Lung (tissue), 12 donors: ENCODE data around the gene ZNF787. TPM values are rescaled to one million over a fixed set of nuclear protein-coding genes. Genes with fewer than 3 reads are reported as not detected.

ENCODE experiments used
- ATAC-seq: fragments of 200-7000 bp; cut with Tn5 transposase; one replicate; pipeline ENCODE4 v1.9.1; 2020; ENCODE audit warnings: moderate number of reproducible peaks; ENCODE audit not compliant: insufficient read depth, low FRiP score
- DNase-seq, 3 donors: peaks; one replicate each; pipeline ENCODE4 v3.0.0-alpha.2; 2013 to 2017
- H3K27ac ChIP-seq, 2 donors: one replicate each; pipeline ENCODE4 v1.5.1; 2013; ENCODE audit warnings: mild to moderate bottlenecking in 2 of 2, moderate library complexity in 2 of 2, control low read depth in 1 of 2, inconsistent platforms in 1 of 2, low read depth in 1 of 2, low read length in 1 of 2
- H3K27me3 ChIP-seq, 3 donors: one replicate each; pipeline ENCODE4 v1.5.1; 2013; ENCODE audit warnings: low read length in 2 of 3; ENCODE audit not compliant: control insufficient read depth in 3 of 3, insufficient read depth in 3 of 3
- H3K36me3 ChIP-seq, 4 donors: one replicate each; pipeline ENCODE4 v1.5.1; 2013; ENCODE audit warnings: low read length in 4 of 4, mild to moderate bottlenecking in 1 of 4, moderate library complexity in 1 of 4; ENCODE audit not compliant: control insufficient read depth in 4 of 4, insufficient read depth in 4 of 4
- H3K4me1 ChIP-seq, 5 donors: one replicate each; pipeline ENCODE4 v1.5.1; 2013; ENCODE audit warnings: low read length in 5 of 5, mild to moderate bottlenecking in 2 of 5, moderate library complexity in 1 of 5; ENCODE audit not compliant: control insufficient read depth in 5 of 5, insufficient read depth in 5 of 5
- H3K4me3 ChIP-seq: one replicate; pipeline ENCODE4 v1.5.1; 2013; ENCODE audit warnings: mild to moderate bottlenecking, control low read depth, moderate library complexity
- H3K9ac ChIP-seq, 2 donors: one replicate each; pipeline ENCODE4 v1.5.1; 2013; ENCODE audit warnings: low read length in 2 of 2, control low read depth in 1 of 2; ENCODE audit not compliant: insufficient read depth in 1 of 2
- H3K9me3 ChIP-seq, 4 donors: one replicate each; pipeline ENCODE4 v1.5.1; 2013; ENCODE audit warnings: low read length in 3 of 4, mild to moderate bottlenecking in 1 of 4, moderate library complexity in 1 of 4; ENCODE audit not compliant: control insufficient read depth in 4 of 4, insufficient read depth in 3 of 4
- WGBS, 2 donors: extraction: QIAGEN DNeasy Blood & Tissue Kit; methylation state at CpG; one replicate each; pipeline ENCODE4 v1.1.7; 2013; 5-methylcytosine and 5-hydroxymethylcytosine counted together
- polyA plus RNA-seq, 2 donors: library from polyadenylated mRNA; stranded (reverse); fragments of 200-250 nt; gene quantifications; one replicate each; pipeline ENCODE4 v1.2.1, GENCODE V29; 2013
- total RNA-seq, 2 donors: library from RNA; depleted of rRNA in 1 of 2; stranded (reverse); fragments of >200 nt in 1 of 2; gene quantifications; one replicate each; pipeline ENCODE4 v1.2.1, GENCODE V29; 2014 to 2021
- TF ChIP-seq, protein P1 (sequence below): IDR thresholded peaks from 2 replicates; pipeline ENCODE4 v1.5.1; 2012; ENCODE audit warnings: mild to moderate bottlenecking; ENCODE audit errors: control extremely low read depth, extremely low read depth
- donor health status: control.
- donor health status: control.
- donor health status: Bipolar disorder and iron deficiency.
- donor health status: healthy.
- donor health status: DM: yes; HTN: yes; CAD: no.

Gene ZNF787
- total and polyA plus RNA-seq, 4 donors = 27.5 to 44.7 (median 32.2) TPM

DNA sequence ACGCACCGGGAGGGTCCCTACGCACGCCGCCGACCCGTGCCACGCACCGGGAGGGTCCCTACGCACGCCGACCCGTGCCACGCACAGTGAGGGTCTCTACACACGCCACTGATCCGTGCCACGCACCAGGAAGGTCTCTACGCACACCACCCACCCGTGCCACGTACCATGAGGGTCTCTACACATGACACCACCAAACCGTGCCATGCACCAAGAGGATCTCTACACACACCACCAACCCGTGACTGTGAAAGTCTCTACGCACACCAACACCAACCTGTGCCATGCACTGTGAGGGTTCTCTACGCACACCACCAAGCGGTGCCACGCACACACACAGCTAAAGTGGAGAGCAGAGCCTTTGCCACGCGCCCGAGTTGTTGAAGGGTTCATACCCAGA lies 16.7 kb downstream of the ZNF787 start:
- H3K4me1 ChIP-seq = peaks cover 8 to 29% (median 17%) of the 10 kb centered on the region in 5 donors
- peaks cover 0 to 34% (median 5%) of the 10 kb centered on the region in 4 donors for H3K36me3 ChIP-seq
- WGBS, 2 donors = 95 to 96% methylated on average over 27 to 29 of the region's 29 CpGs
- no peak overlapping the region for H3K9ac ChIP-seq
- ATAC-seq (no peak), DNase-seq (no peak)
- H3K27me3 ChIP-seq = no peaks in the 10 kb centered on the region
- H3K27ac ChIP-seq = no peak overlapping the region
- TF ChIP-seq, protein P1, sequence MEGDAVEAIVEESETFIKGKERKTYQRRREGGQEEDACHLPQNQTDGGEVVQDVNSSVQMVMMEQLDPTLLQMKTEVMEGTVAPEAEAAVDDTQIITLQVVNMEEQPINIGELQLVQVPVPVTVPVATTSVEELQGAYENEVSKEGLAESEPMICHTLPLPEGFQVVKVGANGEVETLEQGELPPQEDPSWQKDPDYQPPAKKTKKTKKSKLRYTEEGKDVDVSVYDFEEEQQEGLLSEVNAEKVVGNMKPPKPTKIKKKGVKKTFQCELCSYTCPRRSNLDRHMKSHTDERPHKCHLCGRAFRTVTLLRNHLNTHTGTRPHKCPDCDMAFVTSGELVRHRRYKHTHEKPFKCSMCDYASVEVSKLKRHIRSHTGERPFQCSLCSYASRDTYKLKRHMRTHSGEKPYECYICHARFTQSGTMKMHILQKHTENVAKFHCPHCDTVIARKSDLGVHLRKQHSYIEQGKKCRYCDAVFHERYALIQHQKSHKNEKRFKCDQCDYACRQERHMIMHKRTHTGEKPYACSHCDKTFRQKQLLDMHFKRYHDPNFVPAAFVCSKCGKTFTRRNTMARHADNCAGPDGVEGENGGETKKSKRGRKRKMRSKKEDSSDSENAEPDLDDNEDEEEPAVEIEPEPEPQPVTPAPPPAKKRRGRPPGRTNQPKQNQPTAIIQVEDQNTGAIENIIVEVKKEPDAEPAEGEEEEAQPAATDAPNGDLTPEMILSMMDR = no peak
- no peak overlapping the region for H3K4me3 ChIP-seq
- H3K9me3 ChIP-seq = no peaks in the 10 kb centered on the region

DNA sequence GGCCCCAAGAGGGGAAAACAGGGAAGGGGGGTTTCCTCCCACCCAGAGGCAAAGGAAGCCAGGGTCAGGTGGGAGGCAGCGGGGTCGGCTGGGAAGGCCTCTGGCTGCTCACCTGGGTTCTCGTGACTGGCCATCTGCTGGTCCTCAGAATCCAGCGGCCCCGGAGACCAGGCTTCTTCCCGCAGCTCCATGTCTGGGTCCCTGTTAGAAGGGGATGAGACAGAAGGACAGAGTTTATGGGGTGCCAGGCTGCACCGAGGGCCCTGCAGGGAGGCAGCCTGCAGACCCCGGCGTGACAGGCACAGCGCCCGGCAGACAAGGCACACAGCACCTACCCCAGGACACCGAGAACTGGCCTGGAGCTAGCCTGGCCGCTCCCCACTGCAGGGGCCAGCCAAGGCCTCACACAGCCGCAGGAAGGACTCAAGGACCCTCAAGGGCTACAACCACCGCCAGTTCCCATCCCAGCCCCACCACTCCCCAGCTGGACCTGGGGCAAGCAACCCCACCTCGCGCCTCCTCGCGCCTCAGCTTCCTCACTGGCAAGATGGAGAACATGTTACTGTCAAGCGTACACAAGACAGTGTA lies 18.0 kb downstream of the ZNF787 start:
- Histone ChIP-seq H3K27ac (no peak overlapping the region), H3K27me3 (no peaks in the 10 kb centered on the region), H3K9me3 (no peaks in the 10 kb centered on the region), H3K36me3 (peaks cover 0 to 43% (median 11%) of the 10 kb centered on the region in 4 donors), H3K4me1 (peaks cover 0 to 18% (median 5%) of the 10 kb centered on the region in 5 donors), H3K4me3 (no peak overlapping the region), H3K9ac (no peak overlapping the region)
- DNase-seq = no peak
- ATAC-seq = no peak
- WGBS, 2 donors = 54 to 78% methylated on average over 19 to 20 of the region's 20 CpGs
- TF ChIP-seq, protein P1 = no peak

DNA sequence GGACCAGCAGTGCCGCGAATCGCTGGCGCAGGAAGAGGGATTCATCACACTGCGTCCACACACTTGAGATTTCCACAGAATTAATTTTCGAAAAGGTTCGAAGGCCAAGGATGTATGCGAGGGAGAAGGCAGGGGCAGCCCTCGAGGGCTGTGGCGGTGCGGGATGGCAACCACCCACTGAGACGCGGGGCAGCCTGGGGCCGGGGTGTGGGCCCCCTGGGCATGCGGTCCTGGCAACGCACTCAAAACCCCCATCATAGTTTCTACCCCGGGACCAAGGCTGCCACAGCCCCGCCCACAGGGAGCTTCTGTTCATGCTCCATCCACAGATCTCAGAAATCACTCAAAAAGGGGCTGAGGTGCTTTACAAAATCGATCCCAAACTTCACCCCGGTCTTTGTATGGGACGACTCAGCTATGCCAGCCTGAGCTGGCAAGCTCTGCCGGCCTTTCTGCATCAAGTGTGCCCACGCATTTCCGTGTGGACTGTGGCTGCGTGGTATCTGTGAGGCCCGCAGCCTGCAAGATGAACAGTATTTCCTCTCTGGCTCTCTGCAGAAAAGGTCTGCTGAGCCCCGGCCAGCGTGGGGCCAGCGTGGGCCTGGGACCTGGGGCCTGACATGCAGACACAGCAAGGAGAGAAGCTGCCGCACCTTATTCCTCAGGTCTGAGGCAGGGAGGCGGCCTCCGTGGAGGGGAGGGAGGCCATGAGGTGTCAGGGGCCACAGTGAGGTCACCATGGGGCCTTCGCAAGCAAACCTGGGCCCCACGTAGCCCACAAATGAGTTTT lies 19.2 kb downstream of the ZNF787 start:
- 80 to 87% methylated on average over 34 of the region's 34 CpGs for WGBS, 2 donors
- Histone ChIP-seq H3K4me1 (peaks cover 0 to 14% (median 6%) of the 10 kb centered on the region in 5 donors), H3K36me3 (peaks cover 0 to 47% (median 12%) of the 10 kb centered on the region in 4 donors), H3K27me3 (no peaks in the 10 kb centered on the region), H3K27ac (no peak overlapping the region), H3K4me3 (no peak overlapping the region), H3K9ac (no peak overlapping the region), H3K9me3 (no peaks in the 10 kb centered on the region)
- ATAC-seq (no peak), DNase-seq (no peak)
- TF ChIP-seq, protein P1 = no peak
